Body of pancreas (tissue), 4 donors: Measurements from ENCODE around the gene ACTRT3.

ENCODE experiments used
- CTCF ChIP-seq, 7 experiments: fragments of 450-650 bp in 4 of 7; fragments of 200-600 bp in 3 of 7; sonication (generic) in 3 of 7; IDR thresholded peaks; one replicate each; pipeline ENCODE4 v1.5.1; 2016 to 2019; ENCODE audit warnings: antibody characterized with exemption in 7 of 7
- POLR2A ChIP-seq, 3 donors: fragments of 450-650 bp; IDR thresholded peaks; one replicate each; pipeline ENCODE4 v1.6.1; 2016; ENCODE audit warnings: antibody characterized with exemption in 3 of 3, mild to moderate bottlenecking in 2 of 3

- TF ChIP-seq CTCF (IDR thresholded peaks at IDR 0.05) (no peak), POLR2A (IDR thresholded peaks at IDR 0.05) (no peak)
Observed at GRCh38 chr3:169750665-169751064, 18.7 kb downstream of the ACTRT3 start.
